Brain microvascular endothelial cell (primary cell): ENCODE results near the gene GALNT9.

ENCODE experiments used
- DNase-seq: peaks from one replicate; pipeline ENCODE4 v3.0.0-alpha.2; 2020
- H3K27ac ChIP-seq: fragments of 250-450 bp; sonication (Bioruptor Pico); 2 replicates; pipeline ENCODE4 v1.5.1; 2020; ENCODE audit warnings: mild to moderate bottlenecking, moderate library complexity
- H3K27me3 ChIP-seq: fragments of 250-450 bp; sonication (Bioruptor Pico); replicated peaks from 2 replicates; pipeline ENCODE4 v1.5.1; 2020; ENCODE audit warnings: mild to moderate bottlenecking
- H3K36me3 ChIP-seq: fragments of 250-450 bp; sonication (Bioruptor Pico); replicated peaks from 2 replicates; pipeline ENCODE4 v1.5.1; 2020; ENCODE audit warnings: mild to moderate bottlenecking
- H3K4me3 ChIP-seq: 2 replicates; pipeline ENCODE4 v1.5.1; 2011; ENCODE audit warnings: low read depth, mild to moderate bottlenecking, control low read depth, low read length, moderate library complexity
- in situ Hi-C: cut with HindIII; loops from 2 replicates; pipeline ENCODE4 v1.10.0; 2017; ENCODE audit warnings: low sequenced_read_pairs, low pct_ligation_motif_present
- TF ChIP-seq, protein P1 (sequence below): IDR thresholded peaks from 2 replicates; pipeline ENCODE4 v1.5.1; 2011; ENCODE audit warnings: low read depth, mild to moderate bottlenecking, moderate library complexity, low read length, control low read depth, inconsistent platforms; ENCODE audit errors: missing control alignments

The GALNT9 gene

DNA sequence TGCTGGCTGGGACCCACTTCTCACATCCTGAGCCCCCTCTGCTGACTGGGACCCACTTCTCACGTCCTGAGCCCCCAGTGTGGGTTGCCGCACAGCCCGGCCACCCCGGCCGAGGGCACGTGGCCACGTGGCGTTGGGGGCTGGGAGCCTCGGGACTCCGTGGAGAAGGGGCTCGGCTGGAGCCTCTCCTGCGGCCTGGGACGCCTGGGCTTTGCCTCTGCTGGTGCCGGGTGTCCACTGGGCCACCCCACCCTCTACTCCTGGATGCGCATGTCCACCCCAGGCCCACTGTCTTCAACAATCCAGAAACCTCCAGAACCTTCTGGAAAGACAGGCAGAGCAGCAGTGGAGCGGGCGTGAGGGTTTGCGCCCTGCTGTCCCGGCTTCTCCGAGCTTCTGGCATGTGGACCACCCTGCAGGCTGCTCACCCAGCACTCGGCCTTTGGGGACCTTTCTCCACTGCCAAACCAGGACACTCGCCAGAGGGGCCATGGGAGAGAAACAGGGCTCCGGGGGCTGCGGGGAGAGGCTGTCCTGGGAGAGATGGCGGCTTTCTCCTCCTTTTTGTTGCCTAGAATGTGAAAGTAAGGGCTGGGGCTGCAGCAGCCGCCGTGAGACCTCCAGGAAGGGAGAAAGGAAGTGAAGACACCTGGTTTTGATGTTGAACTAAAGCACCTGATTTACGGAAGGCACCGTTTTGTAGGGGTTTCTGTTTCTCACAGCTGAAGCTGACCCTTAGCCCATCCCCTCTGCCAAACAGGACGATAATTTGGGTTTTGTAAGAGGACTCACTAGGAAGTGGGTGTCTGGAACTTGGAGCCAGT is 155.2 kb downstream of the GALNT9 start:
- H3K27me3 ChIP-seq = peaks cover 33% of the 10 kb centered on the region
- TF ChIP-seq, protein P1, sequence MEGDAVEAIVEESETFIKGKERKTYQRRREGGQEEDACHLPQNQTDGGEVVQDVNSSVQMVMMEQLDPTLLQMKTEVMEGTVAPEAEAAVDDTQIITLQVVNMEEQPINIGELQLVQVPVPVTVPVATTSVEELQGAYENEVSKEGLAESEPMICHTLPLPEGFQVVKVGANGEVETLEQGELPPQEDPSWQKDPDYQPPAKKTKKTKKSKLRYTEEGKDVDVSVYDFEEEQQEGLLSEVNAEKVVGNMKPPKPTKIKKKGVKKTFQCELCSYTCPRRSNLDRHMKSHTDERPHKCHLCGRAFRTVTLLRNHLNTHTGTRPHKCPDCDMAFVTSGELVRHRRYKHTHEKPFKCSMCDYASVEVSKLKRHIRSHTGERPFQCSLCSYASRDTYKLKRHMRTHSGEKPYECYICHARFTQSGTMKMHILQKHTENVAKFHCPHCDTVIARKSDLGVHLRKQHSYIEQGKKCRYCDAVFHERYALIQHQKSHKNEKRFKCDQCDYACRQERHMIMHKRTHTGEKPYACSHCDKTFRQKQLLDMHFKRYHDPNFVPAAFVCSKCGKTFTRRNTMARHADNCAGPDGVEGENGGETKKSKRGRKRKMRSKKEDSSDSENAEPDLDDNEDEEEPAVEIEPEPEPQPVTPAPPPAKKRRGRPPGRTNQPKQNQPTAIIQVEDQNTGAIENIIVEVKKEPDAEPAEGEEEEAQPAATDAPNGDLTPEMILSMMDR = no peak
- in situ Hi-C loops = no loop called here
- H3K27ac ChIP-seq = no peak overlapping the region
- H3K4me3 ChIP-seq = no peak overlapping the region
- no peak for DNase-seq
- no peaks in the 10 kb centered on the region for H3K36me3 ChIP-seq

DNA sequence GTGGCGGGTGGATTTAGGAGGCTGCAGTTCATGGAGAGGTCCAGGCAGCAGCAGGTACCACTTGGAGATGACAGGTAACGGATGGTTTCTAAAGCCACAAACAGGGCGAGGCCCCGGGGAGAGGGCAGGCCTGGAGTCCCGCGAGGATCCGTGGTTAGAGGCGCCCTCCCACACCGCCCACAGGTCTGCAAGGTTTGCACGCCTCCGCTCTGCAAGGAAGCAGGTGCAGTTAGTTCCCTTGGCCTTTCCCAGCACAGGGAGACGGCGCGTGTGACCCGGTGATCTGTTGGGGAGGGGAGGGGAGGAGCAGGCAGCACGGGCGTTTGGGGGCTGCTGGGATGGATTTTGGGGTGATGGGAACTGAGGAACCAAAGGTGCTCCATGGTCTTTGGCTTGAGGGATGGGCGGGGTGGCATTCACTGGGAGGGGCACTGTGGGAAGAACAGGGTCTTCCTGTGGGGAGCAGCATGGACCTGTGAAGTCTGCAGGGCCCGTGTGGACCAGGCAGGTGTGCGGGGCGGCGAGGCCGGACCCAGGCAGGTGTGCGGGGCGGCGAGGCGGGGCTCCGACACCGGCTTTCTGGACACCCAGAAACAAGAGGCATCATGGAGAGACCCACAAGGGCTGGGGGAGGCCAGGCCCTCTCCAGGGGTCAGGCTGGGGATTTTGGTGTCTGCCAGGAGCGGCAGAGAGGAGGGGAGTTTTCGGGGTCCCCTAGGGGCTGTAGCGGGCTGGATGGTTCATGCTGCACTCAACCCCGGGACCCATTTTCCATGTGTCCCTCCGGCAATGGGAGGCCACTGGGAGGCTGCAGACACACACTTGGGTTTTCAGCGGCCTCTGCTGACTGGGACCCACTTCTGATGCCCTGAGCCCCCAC is 156.0 kb downstream of the GALNT9 start:
- TF ChIP-seq, protein P1 = no peak
- Histone ChIP-seq H3K27ac (no peak overlapping the region), H3K36me3 (no peaks in the 10 kb centered on the region), H3K4me3 (no peak overlapping the region), H3K27me3 (peaks cover 26% of the 10 kb centered on the region)
- no peak for DNase-seq
- in situ Hi-C loops = no loop called here

DNA sequence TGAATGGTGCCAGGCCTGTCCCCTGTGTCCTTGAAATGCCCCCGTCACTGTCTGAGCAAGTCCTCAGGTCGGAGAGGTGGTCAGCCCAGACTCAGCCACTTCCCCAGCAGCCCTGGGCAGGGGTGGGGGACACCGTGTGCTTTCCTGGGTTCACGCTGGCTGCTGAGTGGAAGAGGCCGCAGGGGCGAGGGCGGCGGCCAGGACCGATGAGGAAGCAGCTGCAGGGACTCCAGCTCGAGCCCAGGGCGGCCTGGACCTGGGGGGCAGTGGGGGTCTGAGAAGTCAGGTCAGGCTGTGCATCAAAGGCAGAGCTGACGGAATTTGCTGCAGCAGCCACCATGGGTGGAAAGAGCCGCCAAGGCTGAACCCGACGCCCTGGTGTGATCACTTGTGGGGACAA is 156.8 kb downstream of the GALNT9 start:
- Histone ChIP-seq H3K36me3 (no peaks in the 10 kb centered on the region), H3K27ac (no peak overlapping the region), H3K4me3 (no peak overlapping the region), H3K27me3 (peaks cover 23% of the 10 kb centered on the region)
- TF ChIP-seq, protein P1 = no peak
- DNase-seq = no peak
- in situ Hi-C loops = no loop called here

DNA sequence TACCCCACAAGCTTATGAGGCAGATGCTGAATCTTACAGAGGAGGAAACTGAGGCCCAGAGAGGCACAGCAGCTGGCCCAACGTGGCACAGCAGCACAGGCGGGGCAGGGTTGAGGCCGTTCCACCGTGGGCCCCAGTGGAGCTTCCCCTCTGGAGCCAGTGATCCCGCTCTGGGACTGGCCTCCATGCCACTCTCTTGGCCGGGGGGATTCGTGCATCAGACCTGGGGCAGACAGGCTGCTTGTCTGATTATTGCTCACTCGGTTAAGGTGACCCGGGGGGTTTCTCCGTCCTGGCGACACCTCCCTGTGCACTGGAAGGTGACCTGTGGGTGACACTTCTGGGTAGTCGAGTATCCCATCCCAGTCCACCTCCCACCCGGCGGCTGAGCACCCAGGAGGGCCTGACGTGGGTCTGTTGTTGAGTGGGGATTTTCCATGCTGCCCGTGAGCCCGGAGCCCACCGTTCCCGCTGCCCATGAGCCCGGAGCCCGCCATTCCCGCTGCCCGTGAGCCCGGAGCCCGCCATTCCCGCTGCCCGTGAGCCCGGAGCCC is 157.3 kb downstream of the GALNT9 start:
- in situ Hi-C loops = no loop called here
- TF ChIP-seq, protein P1 = no peak
- DNase-seq = no peak
- Histone ChIP-seq H3K4me3 (no peak overlapping the region), H3K27me3 (peaks cover 18% of the 10 kb centered on the region), H3K36me3 (no peaks in the 10 kb centered on the region), H3K27ac (no peak overlapping the region)

DNA sequence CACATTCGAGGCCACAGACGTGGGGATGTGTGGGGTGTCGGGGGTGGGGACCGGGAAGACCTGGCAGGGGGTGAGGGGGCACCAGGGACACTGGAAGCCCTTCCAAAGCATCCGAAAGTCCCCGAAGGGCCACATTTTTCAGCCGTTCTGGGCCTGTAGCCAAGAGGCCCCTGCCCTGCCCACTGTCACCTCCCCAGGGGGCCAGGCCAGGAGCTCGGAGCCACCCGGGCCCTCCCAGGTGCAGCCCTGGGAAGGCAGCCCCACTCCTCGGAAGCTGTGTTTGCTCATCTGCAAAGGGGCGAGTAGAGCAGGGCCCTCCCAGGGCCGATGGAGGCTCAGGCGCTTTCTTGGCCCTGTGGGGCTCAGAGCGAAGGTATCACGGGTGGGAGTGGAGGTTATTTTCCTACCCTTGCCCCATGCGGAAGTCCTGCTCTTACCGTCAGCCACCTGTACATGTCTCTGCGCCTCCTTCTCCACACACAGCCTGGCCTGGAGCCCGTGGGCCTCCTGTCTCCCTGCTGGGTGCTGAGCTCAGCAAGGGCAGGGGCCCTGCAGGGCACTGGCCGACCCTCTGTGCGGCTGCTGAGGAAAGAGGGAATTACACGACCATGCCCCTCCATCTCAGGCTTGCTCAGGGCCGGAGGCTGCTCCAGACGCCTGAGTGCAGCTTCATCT is 158.0 kb downstream of the GALNT9 start:
- Histone ChIP-seq H3K36me3 (no peaks in the 10 kb centered on the region), H3K4me3 (no peak overlapping the region), H3K27me3 (peaks cover 12% of the 10 kb centered on the region), H3K27ac (no peak overlapping the region)
- DNase-seq = no peak
- in situ Hi-C loops = no loop called here
- TF ChIP-seq, protein P1 = no peak
